HG03457 (cell line): ENCODE results near the gene HAGHL.
"Not testable (repeated sequence)": the region's sequence is repeated elsewhere in the genome, so short reads cannot be mapped to it uniquely, and the experiment has no call there.

Source experiments
- ATAC-seq: cut with Tn5 transposase; IDR thresholded peaks from one replicate; pipeline ENCODE4 v1.9.1; 2021; ENCODE audit warnings: moderate number of reproducible peaks; ENCODE audit not compliant: unreplicated experiment

Gene HAGHL

DNA sequence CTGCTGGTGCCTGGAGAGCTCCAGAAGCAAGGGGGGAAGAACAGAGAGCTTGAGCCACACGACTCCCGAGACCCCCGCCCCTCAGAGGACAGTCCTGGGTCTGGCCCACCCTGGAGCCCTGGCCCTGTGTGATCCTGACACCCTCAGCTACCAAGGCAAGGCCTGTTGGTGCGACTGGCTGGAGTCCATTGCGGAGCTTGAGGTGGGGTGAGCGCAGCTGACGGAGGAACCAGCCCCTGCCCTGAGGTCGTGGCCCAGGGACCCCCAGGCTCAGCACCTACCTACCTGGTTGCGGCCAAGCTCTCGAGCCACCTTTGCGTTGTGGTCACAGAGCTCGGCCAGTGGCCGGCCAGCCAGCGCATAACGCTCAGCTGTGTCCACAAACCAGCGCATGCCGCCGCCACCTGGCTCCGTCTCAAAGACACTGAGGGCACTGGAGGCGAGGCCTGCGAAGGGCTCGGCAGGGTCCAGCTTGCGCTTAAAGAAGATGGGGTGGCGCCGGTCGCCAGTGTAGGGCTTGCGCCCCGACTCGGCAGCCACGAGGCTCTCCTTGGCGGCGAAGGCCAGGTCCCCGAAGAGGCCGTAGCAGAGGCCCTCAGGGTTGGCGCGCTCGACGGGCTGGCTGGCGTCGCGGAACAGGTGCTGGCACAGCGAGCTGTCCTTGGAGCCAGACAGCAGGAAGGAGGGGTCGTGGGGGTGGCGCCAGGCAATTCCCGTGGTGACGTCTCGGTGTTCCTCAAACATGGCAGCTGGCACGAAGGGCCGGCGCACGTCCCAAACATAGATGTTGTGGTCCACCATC, 40.2 kb upstream of the HAGHL start:
- ATAC-seq = no peak

DNA sequence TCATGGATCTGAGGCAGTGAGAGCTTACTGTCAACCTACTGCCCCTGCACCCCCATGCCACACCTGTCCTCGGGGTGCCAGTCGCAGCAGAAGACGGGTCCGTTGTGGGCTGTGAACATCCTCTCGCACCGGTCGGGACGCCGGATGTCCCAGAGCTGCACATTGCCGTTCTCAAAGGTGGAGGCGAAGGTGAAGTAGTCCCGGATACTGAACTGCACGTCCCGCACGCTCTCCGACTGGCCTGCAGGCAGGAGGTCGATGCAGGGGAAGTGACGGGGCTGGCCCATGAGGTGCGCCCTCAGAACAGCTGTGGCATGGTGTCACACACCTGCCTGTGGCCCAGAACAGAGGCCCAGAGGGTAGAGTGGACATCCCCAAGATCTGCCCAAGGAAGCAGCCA, 39.4 kb upstream of the HAGHL start:
- no peak for ATAC-seq

DNA sequence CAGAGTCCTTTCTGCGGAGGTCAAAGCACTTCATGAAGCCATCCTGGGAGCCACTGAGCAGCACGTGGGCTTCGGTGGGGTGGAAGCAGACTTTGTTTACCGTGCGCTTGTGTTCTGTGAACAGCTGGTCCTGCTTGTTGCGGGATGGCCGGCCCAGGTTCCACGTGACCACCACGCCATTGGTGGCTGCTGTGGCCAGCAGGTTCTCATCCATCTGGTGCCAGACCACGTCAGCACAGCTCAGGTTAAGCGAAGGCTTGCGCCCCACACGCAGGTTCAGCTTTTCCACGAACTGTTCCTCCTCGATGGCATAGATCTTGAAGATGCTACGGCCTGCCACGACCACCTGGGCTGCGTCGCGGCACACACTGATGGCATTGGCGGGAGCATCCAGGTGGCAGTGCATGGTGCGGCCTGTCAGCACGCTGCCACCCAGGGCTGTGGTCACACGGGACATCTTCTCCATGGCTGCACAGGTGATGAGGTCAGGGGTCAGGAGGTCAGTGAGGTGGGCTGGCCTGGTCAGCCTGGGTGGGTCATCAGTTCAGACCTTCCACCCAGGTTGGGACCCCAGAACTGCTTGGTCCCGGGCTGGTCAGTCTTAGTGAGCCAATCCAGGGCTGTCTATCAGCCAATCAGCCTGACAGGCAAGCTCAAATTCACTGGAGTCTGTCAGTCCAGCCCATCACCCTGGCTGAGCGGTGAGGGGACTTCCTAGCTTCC, 37.6 kb upstream of the HAGHL start:
- no peak for ATAC-seq

DNA sequence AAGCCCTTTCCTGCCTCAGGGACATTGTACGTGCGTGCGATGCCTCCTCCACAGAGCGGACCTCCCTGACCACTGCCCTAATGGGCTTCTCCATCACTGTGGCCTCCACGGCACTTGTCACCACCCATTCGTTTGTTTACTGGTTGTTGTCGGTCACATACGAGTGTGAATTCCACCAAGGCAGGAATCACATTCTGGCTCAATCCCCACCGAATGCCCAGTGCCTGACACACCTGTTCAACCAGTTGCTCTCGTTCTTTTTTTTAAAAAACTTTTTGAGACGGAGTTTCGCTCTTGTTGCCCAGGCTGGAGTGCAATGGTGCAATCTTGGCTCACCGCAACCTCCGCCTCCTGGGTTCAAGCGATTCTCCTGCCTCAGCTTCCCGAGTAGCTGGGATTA, 35.7 kb upstream of the HAGHL start:
- ATAC-seq = not testable (repeated sequence)

DNA sequence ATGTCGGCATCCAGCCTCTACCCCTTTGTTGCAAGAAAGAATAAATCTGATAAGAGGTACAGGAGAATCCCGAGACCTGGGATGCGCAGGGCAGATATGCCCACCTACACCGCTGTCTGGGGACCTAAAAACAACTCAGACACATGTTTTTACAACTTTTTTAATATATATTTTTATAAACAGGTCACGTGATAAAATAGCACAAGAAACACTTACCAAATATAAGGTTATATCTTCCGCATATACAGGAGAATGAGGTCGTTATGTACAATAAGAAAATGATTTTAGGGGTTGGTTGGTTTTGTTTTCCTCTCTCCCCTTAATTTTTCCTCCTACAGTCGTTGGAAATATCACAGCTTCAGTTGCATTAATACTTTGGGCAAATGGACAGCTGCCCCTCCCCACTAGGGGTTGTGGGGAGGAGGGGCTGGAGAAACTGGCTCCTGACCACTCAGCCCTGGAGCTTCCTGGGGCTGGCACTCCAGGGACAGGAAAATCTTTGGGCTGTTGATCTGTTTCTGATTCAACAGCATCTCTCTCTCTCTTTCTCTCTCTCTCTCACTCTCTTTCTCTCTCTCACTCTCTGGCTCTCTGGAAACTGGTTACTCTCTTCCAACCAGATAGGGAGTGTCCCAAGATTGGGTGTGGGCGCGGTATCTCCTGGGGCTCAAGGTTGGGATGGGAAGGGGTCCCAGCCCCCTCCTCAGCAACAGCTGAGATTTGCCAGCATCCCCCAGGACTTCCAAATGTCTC, 34.4 kb upstream of the HAGHL start:
- ATAC-seq = no peak

DNA sequence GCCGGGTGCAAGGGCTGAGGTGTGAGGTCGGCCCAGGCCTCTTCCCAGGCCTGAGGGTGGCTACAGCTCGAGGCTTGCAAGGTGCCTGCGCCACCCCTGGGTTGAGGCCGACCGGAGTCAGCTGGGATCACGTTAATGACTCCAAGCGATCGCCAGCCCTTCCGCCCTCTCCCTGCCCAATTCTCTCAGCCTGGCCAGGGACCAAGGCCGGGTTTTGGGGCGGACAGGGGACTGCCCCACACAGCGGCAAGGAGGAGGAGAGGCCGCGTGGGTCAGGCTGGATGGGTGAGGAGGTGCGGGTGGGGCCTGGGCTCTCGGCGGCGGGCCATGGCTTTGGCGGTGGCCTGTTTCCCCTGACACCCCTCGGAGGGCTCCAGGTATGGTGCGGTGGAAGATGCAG, 33.5 kb upstream of the HAGHL start:
- no peak for ATAC-seq

DNA sequence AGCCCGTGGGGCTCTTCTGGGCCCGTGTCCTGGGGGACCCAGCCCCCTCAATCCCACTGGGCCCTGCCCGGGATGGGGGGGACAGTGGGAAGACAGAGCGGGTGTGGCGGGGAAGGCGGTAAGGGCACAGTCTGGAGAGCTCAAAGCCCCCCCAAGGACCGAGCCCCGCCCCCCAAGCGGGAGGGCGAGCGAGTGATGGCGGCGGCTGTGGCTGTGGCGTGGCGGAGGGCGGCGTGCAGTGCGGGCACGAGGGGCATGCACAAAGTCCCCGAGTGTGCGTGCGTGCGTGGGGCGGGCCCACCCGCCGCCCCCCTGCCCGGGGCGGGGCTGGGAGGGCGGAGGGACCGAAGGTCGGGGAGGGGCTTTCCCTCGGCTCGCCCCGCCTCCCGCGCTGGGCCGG, 33.1 kb upstream of the HAGHL start:
- no peak for ATAC-seq

DNA sequence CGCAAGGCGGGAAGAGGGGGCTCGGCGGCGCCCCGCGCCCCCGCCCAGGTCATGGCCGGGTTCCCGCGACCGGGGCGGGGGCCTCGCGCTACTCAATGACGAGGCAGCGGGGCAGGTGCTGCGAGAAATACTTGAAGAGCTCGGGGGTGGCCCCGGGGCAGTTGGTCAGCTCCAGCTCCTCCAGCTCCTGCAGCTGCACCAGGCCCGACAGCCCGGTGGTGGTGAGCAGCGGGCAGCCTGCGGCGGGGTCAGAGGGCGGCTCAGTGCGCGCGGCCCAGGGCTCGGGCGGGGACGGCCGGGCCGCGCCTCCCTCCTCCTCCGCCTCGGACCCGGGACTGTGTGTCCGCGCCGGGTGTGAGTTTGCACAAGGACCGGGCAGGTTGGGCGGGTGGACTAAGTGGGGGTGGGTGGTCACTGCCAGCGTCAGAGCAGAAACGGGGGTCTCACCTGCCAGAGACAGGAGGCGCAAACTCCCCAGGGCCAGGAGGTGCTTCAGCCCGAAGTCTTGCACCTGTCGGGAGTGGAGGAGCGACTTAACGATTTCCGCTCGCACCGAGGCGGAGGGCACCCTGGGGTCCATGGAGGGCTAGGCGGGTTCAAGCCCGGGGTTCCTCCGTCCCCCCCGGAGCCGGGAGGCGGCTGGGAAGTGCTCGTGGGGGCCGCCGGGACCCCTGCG, 32.6 kb upstream of the HAGHL start:
- no peak for ATAC-seq

DNA sequence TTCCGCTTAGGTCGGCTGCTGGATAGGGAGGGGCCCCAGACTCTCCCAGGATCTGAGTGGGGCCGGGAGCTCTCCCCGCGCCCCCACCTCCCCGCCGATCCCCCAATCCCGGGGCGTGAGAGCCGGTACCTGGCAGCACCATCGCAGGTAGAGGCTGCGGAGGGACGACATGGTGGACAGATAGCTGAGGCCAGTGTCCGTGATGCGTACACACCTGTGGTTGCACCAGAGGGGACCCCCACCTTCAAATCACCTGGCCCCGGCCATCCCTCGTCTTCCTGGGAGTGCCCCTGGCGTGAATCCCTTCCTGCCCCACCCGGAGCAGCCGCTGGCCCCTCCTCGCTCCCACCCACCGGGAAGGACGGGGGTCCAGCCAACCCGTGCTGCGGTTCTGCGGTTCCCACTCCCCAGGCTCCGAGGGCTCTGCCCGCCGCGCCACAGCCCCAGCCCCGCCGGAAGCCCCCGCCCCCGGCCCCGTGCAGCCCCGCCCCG, 32.0 kb upstream of the HAGHL start:
- no peak for ATAC-seq

DNA sequence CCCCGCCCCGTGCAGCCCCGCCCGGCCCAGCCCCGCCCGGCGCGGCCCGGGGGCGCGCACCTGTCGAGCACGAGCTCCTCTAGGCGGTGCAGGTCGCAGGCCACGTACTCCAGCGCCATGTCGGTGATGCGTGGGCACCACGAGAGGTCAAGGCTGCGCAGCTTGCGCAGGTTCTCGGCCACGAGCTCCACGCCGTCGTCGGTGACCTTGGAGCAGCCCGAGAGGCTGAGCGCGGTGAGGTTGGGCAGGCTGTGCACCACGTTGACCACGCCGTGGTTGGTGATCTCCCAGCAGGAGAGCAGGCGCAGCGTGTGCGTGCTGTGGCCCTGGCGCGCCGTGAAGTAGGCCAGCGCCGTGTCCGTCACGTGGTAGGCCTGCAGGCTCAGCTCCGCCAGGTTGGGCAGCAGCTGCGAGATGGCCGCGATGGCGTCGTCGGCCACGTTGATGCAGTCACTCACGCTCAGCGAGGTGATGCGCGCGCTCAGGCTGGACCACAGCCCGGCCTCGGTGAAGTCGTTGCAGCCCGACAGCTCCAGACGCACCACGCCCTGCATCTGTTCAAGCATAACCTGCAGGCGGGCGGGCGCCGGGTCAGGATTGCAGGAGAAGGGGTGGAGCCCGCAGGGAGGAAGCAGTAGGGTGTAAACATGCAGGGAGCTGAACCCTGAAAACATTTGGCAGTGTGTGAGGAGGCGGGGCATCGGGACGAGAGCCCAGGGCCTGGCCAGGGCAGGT, 31.4 kb upstream of the HAGHL start:
- ATAC-seq = no peak

DNA sequence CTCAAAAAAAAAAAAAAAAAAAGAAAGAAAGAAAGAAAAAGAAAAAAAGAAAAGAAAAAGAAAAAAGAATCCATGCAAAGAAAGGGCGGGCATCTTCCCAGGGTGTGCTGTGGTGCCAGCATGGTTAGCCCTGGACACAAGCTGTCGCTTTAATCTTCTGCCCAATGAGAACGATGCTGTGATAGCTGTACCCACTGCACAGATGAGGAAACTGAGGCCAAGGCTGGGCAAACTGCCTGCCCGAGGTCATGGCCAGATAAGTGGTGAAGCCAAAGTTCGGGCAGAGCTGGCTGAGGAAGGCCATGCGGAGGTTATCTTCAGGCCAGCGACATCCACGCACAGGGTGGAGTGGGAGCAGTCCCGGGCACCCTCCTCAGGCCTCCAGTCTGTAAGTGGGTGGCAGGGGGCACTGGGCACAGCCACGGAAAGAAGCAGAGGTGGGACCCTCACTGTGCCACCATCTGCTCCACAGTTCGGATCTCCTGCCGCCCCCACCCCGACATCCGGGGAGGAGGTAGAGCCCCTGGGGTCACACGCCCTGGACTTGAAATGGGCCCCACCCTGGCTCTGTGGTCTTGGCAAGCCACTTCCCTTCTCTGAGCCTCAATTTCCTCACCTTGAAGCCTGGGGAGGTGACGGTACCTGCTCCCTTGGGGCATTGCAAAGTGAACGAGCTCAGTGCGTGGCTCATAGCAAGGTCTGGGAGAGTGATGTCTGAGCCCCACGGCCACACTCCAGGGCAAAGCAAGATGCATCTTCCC, 27.8 kb upstream of the HAGHL start:
- ATAC-seq = no peak

DNA sequence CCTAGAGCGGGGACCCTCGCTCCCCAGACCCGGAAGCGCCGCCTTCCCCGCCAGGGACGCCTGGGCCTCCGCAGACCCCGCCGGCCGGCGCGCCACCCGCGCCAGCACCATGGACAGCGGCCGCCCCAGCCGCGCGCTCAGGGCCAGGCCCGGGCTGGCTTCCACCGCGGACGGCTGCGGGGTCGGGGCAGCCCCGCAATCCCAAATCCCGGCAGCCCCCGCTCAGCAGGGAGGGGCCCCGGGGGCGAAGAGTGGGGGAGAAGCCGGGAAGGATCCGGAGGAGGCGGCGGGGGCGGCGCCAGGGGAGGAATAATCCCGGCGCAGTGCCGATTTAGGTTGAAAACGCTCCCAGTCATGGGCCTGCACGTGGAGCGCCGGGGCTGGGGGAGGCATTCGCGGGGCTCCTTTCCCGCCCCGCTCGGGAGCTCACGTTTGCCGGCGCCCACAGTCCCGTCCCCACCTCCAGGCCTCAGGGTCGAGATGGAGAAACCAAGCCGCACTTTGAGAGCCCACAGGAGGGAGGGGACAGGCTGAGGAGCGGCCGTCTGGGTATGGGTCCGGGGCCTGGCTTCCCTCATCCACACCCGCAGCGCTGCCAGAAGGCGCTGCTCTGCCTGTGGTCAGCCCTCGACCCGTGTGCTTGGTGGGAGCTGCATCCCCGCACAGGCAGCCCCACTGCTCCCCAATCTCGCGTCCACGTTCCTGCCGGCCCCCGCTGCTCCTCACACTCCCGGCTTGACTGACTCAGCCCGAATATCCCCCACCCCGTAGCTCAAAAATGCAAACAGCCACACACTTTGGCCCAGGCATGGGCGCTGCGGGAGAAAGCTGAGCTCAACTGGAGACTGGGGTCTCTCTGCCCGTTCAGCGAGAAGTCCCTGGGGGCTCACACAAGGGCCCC, 26.0 kb upstream of the HAGHL start:
- no peak for ATAC-seq

DNA sequence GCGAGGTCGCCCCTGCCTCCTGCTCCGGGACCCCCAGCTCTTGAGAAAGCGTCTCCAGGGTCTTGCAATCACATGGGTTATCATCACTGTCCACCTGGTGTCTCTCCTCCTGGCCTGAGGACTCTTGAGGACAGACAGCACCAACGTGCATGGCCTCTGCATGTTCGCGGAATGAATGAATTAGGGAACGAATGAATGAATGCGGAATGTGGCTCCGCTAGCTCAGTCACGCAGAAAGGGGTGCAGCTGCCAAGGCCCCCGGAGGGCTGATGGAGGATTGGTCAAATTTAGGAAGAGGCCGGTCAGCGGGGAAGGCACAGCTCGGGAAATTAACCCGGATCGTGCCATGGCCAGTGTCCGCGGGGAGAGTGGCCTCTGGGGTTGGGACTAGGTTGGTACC, 24.6 kb upstream of the HAGHL start:
- no peak for ATAC-seq

DNA sequence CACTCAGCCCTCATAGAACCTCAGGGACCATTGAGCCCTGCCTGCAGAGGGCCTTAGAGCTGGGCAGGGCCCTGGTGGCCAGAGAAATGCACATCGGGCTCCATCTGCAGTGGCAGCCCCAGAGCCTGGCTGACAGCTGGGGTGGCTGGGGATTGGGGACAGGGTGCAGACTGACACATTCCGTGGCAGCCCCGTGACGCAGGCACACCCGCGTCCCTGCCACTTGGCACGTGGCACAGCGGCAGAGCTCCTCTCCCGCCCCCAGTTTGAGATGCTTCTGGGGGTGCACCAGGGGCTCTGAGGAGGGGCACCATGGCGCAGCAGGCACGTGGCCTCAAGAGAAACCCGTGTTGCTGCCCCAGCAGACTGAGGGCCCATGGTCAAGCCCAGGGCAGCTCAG, 23.5 kb upstream of the HAGHL start:
- no peak for ATAC-seq

DNA sequence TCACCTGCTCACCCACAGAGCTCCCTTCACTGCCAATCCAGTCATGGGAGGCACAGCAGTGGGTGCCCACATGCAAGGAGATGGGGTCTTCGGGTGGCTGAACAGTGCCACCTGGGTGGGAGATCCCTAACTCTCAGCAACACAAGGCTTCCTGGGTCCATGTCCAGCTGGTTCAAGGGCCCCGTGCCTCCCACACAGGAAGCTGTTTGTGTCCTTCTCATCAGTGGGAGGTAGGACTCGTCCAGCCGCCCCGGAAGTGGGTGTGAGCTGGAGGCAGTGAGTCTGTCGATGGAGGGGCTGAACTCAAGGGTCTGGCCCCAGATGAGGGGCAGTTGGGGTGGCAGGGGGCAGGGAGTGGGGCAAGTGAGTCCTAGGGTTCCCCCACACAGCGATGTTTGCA, 22.9 kb upstream of the HAGHL start:
- no peak for ATAC-seq

DNA sequence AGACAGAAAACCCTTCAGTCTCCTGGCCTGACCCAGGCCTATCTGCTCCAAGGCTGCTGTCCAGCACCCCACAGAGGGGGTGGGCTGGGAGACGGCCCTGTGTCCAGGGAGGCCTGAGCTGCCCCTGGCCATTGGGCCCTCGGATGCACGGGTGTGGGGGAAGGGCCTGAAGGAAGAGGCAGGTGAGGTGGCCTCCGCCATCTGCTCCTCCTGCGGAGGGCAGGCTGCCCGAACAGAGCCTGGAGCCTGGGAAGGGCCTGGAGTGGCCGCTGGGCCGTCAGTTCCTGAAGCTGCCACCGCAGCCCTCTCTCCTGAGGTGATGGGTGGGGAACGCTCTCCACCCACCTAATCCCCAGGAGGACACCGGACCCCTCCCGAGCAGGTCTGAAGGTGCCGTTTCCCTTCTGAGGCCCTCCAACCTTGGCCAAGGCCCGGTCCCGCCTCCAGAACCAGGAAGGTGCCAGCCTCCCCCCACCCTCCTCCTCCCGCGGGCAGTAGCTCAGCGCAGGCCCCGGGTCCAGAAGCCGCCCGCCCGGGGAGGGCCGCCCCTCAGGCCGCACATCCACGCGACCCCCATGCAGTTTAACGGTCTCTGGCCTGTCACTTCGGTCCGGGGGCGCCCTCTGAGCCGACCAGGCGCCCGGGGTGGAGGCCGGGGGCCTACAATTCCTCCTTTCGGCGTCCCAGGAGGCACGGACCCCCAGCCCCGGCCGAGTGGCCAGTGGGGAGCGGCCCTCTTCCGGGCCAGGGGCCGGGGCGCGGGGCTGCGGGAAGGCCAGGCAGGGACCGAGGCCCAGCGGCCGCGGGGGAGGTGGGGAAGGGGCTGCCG, 22.1 kb upstream of the HAGHL start:
- ATAC-seq = no peak

DNA sequence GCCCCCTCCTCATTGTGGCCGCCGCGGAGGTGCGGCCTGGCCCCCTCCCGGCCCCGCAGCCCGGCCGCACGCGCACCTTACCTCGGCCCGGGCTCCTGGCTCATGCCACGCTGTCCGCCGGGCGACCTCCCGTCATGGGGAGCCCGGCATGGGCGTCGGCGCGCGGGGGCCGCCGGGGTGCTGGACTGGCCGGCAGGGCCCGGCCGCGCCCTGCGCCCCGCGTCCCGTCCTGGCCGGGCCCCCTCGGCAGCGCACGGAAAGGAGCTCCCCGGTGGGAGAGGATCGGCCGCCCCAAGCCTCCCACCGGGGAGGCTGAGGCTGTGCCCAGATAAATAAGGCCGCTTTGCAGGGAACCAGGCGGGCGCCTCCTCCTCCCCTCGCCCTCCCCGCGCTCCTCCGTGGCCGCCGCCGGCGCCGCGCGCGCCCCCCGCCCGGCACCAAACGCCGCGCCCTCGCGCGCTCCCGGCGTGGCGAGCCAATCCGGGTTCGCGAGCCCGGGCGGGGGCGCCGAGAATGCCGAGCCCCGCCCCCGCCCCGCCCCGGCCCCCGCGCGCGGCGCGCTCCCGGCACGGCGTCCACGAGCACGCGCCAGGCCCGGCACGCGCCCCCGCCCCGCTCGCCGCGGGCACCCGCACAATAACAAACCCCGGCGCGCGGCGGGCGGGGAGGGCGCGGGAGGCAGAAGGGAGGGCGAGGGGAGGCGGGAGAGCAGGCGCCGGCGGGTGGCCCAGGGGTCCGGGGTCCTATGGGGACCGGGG, 21.3 kb upstream of the HAGHL start, which contains the start of gene FBXL16:
Gene FBXL16 (minus strand): TSS at position 371 of the 758 bp plus-strand sequence. CDS start 8,396 bp downstream, outside the sequence.
- ATAC-seq = no peak
